ENCODE data around the gene SS18. TPM values are rescaled to one million over a fixed set of nuclear protein-coding genes. Genes with fewer than 3 reads are reported as not detected.

The SS18 gene
- total and polyA plus RNA-seq, 2 of the 13 experiments (the other 11 are each of a cell fraction or from before 2014, with no cell fraction given), result 49.2 to 82.7 TPM

GRCh38 chr18:26091047-26091630 is 726 bp upstream of the SS18 start (continued):
- TF ChIP-seq MEF2D (CRISPR knock-in tag; IDR thresholded peaks at IDR 0.05) (no peak), ZNF275 (CRISPR knock-in tag; IDR thresholded peaks at IDR 0.05; ENCODE audit: borderline replicate concordance) (no peak), HNRNPL (IDR thresholded peaks at IDR 0.05; ENCODE audit: low read depth, low read length) (no peak), ARID5B (CRISPR knock-in tag; IDR thresholded peaks at IDR 0.05) (no peak; the same call in 1 of the 2 replicates), NCOA1 (CRISPR knock-in tag; IDR thresholded peaks at IDR 0.05) (no peak), RERE (CRISPR knock-in tag; IDR thresholded peaks at IDR 0.05; ENCODE audit: low read depth) (no peak), ZNF510 (CRISPR knock-in tag; IDR thresholded peaks at IDR 0.05; ENCODE audit: low read depth) (no peak), NFIB (CRISPR knock-in tag; IDR thresholded peaks at IDR 0.05; ENCODE audit: borderline replicate concordance) (no peak), ELF1 (CRISPR knock-in tag; IDR thresholded peaks at IDR 0.05) (peak; percentile 6; the same call in 1 of the 2 replicates), NFAT5 (CRISPR knock-in tag; IDR thresholded peaks at IDR 0.05) (no peak; the same call in 1 of the 2 replicates), ZBTB7B (CRISPR knock-in tag; IDR thresholded peaks at IDR 0.05) (no peak), ADNP (CRISPR knock-in tag; IDR thresholded peaks at IDR 0.05) (no peak), ZNF883 (CRISPR knock-in tag; IDR thresholded peaks at IDR 0.05; ENCODE audit: not compliant biosample characterization) (no peak), NFRKB (IDR thresholded peaks at IDR 0.05) (no peak)

All from HepG2 (cell line).